Effector memory CD4-positive, alpha-beta T cell (primary cell): ENCODE measurements around the gene DDIT3.
A peak's percentile ranks its signal among the peaks of the same experiment; 100 is the strongest.
"Not testable (repeated sequence)": the region's sequence is repeated elsewhere in the genome, so short reads cannot be mapped to it uniquely, and the experiment has no call there.

Source experiments
- DNase-seq, 3 donors: peaks; one replicate each; pipeline ENCODE4 v3.0.0-alpha.2; 2020
- H3K27ac ChIP-seq: 2 replicates; pipeline ENCODE4 v1.7.0; 2013; ENCODE audit warnings: mild to moderate bottlenecking, low read length, moderate library complexity; ENCODE audit not compliant: insufficient read depth, poor library complexity, severe bottlenecking
- H3K27me3 ChIP-seq: replicated peaks from 2 replicates; pipeline ENCODE4 v1.7.0; 2013; ENCODE audit warnings: mild to moderate bottlenecking, low read length; ENCODE audit not compliant: insufficient read depth, control insufficient read depth, poor library complexity, severe bottlenecking
- H3K36me3 ChIP-seq: 2 replicates; pipeline ENCODE4 v1.7.0; 2013; ENCODE audit warnings: mild to moderate bottlenecking, low read length, moderate library complexity; ENCODE audit not compliant: control insufficient read depth, insufficient read depth
- H3K4me1 ChIP-seq: 2 replicates; pipeline ENCODE4 v1.7.0; 2013; ENCODE audit warnings: low read length, mild to moderate bottlenecking; ENCODE audit not compliant: control insufficient read depth, insufficient read depth, poor library complexity, severe bottlenecking
- H3K4me3 ChIP-seq: 2 replicates; pipeline ENCODE4 v1.7.0; 2013; ENCODE audit warnings: low read length, low read depth, mild to moderate bottlenecking; ENCODE audit not compliant: insufficient read depth, poor library complexity, severe bottlenecking
- H3K9me3 ChIP-seq: 2 replicates; pipeline ENCODE4 v1.7.0; 2013; ENCODE audit warnings: mild to moderate bottlenecking, low read length, moderate library complexity; ENCODE audit not compliant: control insufficient read depth

The DDIT3 gene

DNA sequence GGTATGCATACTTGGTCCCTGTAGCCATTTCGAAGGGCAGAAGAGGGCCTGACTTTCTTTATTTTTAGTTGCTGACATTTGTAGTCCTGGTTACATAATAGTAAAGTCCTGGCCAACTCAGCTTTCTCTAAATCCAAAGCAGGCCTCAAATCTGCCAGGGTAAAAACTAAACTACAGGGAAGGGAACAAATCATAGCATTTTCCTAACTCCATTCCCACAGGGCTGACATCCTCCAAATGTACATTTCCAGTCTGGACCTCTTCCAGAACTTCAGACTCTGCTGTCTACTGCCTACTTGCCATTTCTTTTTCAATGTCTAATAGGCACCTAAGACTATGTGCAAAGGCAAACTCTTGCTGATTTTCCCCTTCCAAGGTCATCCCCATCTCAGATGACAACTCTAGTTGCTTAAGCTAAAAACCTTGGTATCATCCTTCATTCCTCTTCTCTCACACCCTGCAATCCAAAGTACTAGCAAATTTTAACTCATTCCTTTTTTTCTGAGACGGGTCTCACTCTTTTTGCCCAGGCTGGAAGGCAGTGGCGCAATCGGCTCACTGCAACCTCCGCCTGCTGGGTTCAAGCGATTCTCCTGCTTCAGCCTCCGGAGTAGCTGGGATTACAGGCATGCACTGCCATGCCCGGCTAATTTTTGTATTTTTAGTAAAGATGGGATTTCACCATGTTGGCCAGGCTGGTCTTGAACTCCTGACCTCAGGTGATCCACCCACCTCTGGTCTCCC is 2.0 kb downstream of the DDIT3 start:
- Histone ChIP-seq H3K9me3 (no peaks in the 10 kb centered on the region), H3K27me3 (no peaks in the 10 kb centered on the region), H3K27ac (peak overlapping the region; percentile 95), H3K4me3 (no peak overlapping the region), H3K36me3 (peaks cover 38% of the 10 kb centered on the region), H3K4me1 (peaks cover 27% of the 10 kb centered on the region)
- DNase-seq: no peak

DNA sequence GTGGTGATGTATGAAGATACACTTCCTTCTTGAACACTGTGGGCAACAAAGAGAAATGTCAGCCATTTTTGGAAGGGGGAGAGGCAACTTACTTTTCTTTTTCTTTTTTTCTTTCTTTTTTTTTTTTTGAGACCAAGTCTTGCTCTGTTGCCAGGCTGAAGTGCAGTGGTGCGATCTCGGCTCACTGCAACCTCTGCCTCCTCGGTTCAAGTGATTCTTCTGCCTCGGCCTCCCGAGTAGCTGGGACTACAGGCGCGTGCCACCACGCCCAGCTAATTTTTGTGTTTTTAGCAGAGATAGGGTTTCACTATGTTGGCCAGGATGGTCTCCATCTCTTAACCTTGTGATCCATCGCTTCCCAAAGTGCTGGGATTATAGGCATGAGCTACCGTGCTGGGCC is 2.6 kb downstream of the DDIT3 start:
- not testable (repeated sequence) for H3K9me3 ChIP-seq, H3K27ac ChIP-seq, H3K27me3 ChIP-seq, H3K4me3 ChIP-seq, DNase-seq
- Histone ChIP-seq H3K4me1 (peaks cover 26% of the 10 kb centered on the region), H3K36me3 (peaks cover 44% of the 10 kb centered on the region)

- Histone ChIP-seq H3K9me3 (no peaks in the 10 kb centered on the region), H3K27me3 (no peaks in the 10 kb centered on the region), H3K27ac (no peak overlapping the region), H3K4me3 (no peak overlapping the region), H3K36me3 (peaks cover 49% of the 10 kb centered on the region), H3K4me1 (peaks cover 24% of the 10 kb centered on the region)
- DNase-seq: no peak
Observed at GRCh38 chr12:57517187-57517586, 3.1 kb downstream of the DDIT3 start.

GRCh38 chr12:57516617-57517153 is 3.6 kb downstream of the DDIT3 start:
- no peaks in the 10 kb centered on the region for H3K27me3 ChIP-seq
- H3K4me1 ChIP-seq: peaks cover 18% of the 10 kb centered on the region
- no peak for DNase-seq
- no peaks in the 10 kb centered on the region for H3K9me3 ChIP-seq
- H3K27ac ChIP-seq: no peak overlapping the region
- H3K4me3 ChIP-seq: no peak overlapping the region
- H3K36me3 ChIP-seq: peaks cover 54% of the 10 kb centered on the region

DNA sequence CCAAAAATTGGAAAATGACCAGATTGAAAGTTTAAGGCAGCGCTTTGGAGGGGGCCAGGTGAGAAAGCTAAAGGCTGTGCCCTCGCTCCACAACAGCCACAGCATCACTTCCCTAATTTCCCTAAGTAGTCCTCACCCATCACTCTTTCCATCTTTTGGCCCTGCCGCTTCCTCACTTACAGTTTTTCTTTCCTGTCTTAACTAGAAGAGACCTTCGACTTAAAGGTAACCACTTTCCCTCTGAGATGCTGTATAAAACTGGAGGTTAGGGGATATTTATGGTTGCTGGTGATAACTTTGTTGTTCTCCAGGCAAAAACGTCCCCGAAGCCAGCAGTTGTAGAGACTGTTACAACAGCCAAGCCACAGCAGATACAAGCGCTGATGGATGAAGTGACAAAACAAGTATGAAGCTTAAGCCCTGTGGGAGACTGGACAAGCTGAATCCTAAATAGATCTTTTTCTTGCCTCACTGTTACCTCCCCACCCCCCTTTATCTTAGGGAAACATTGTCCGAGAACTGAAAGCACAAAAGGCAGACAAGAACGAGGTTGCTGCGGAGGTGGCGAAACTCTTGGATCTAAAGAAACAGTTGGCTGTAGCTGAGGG is 4.3 kb downstream of the DDIT3 start:
- H3K27me3 ChIP-seq: no peaks in the 10 kb centered on the region
- peaks cover 12% of the 10 kb centered on the region for H3K4me1 ChIP-seq
- no peak for DNase-seq
- no peak overlapping the region for H3K27ac ChIP-seq
- peaks cover 57% of the 10 kb centered on the region for H3K36me3 ChIP-seq
- no peak overlapping the region for H3K4me3 ChIP-seq
- H3K9me3 ChIP-seq: no peaks in the 10 kb centered on the region

- H3K27ac ChIP-seq: no peak overlapping the region
- H3K4me1 ChIP-seq: peaks cover 9% of the 10 kb centered on the region
- DNase-seq: no peak
- H3K27me3 ChIP-seq: no peaks in the 10 kb centered on the region
- H3K4me3 ChIP-seq: no peak overlapping the region
- no peaks in the 10 kb centered on the region for H3K9me3 ChIP-seq
- H3K36me3 ChIP-seq: peaks cover 57% of the 10 kb centered on the region
Observed at GRCh38 chr12:57515408-57515933, 4.8 kb downstream of the DDIT3 start.

DNA sequence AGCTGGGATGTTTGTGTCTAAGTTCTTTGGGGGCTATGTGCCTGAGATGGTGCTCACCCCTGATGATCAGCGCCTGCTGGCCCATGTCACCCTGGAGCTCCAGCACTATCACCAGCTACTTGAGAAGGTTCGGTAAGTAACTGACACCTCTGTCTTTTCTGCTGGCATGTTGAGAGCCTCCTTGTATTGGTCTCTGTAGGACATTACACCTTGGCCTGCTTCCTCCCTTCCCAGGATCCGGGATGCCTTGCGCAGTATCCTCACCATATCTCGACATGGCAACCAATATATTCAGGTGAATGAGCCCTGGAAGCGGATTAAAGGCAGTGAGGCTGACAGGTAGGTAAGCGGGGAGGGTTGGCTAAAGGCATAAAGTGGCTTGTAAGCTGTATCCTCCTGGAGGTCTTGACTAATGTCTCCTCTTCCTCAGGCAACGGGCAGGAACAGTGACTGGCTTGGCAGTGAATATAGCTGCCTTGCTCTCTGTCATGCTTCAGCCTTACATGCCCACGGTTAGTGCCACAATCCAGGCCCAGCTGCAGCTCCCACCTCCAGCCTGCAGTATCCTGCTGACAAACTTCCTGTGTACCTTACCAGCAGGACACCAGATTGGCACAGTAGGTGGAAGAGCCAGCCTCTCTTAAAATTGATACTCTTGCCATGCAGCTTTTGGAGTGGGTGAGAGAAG is 5.5 kb downstream of the DDIT3 start:
- Histone ChIP-seq H3K27me3 (no peaks in the 10 kb centered on the region), H3K36me3 (peaks cover 58% of the 10 kb centered on the region), H3K27ac (no peak overlapping the region), H3K4me3 (no peak overlapping the region), H3K4me1 (peaks cover 9% of the 10 kb centered on the region), H3K9me3 (no peaks in the 10 kb centered on the region)
- DNase-seq: no peak

DNA sequence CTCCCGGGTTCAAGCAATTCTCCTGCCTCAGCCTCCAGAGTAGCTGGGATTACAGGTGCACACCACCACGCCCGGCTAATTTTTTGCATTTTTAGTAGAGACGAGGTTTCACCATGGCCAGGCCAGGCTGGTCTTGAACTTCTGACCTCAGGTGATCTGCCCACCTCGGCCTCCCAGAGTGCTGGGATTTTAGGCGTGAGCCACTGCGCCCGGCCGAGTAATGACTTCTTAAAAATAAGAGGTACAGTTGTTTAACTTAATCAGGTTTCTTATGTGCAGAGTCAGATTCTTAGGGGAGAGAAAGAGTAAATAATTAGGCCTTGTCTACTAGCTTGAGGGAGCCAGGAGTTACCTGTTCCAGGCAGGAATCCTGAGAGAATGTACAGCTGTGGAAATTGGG is 6.1 kb downstream of the DDIT3 start:
- not testable (repeated sequence) for H3K4me3 ChIP-seq, H3K27ac ChIP-seq, DNase-seq, H3K9me3 ChIP-seq, H3K27me3 ChIP-seq, H3K4me1 ChIP-seq
- H3K36me3 ChIP-seq: peaks cover 62% of the 10 kb centered on the region

DNA sequence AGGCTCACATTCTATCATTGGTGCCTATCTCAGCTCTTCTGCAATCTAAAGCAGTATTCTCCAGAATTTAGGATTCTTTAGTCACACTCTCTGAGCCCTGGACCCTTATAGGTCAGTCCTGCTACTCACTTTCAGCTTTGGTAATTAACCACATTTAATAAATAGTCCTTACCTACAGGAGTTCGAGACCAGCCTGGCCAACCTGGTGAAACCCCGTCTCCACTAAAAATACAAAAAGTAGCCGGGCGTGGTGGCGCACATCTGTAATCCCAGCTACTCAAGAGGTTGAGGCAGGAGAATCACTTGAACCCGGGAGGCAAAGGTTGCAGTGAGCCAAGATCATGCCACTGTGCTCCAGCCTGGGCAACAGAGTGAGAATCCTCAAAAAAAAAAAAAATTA is 6.6 kb downstream of the DDIT3 start:
- H3K27me3 ChIP-seq, H3K4me1 ChIP-seq, DNase-seq, H3K4me3 ChIP-seq, H3K9me3 ChIP-seq, H3K27ac ChIP-seq: not testable (repeated sequence)
- H3K36me3 ChIP-seq: peaks cover 62% of the 10 kb centered on the region

DNA sequence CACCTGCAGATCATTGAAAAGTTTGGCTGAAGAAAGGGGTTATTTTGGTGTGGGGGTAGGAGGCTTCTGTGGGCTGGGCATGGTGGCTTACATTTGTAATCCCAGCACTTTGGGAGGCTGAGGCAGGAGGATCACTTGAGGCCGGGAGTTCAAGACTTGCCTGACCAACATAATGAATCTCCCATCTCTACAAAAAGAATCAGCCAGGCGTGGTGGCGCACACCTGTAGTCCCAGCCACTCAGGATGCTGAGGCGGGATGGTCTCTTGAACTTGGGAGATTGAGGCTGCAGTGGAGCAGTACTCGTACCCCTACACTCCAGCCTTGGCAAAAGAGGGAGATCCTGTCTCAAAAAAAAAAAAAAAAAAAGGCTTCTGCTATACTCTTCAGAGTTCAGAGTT is 7.0 kb downstream of the DDIT3 start:
- Histone ChIP-seq H3K27ac (peak overlapping the region; percentile 12), H3K4me1 (no peaks in the 10 kb centered on the region), H3K36me3 (peaks cover 62% of the 10 kb centered on the region), H3K27me3 (no peaks in the 10 kb centered on the region), H3K4me3 (no peak overlapping the region), H3K9me3 (no peaks in the 10 kb centered on the region)
- no peak for DNase-seq
